ENCODE data around the gene PEAR1.

Gene PEAR1

DNA sequence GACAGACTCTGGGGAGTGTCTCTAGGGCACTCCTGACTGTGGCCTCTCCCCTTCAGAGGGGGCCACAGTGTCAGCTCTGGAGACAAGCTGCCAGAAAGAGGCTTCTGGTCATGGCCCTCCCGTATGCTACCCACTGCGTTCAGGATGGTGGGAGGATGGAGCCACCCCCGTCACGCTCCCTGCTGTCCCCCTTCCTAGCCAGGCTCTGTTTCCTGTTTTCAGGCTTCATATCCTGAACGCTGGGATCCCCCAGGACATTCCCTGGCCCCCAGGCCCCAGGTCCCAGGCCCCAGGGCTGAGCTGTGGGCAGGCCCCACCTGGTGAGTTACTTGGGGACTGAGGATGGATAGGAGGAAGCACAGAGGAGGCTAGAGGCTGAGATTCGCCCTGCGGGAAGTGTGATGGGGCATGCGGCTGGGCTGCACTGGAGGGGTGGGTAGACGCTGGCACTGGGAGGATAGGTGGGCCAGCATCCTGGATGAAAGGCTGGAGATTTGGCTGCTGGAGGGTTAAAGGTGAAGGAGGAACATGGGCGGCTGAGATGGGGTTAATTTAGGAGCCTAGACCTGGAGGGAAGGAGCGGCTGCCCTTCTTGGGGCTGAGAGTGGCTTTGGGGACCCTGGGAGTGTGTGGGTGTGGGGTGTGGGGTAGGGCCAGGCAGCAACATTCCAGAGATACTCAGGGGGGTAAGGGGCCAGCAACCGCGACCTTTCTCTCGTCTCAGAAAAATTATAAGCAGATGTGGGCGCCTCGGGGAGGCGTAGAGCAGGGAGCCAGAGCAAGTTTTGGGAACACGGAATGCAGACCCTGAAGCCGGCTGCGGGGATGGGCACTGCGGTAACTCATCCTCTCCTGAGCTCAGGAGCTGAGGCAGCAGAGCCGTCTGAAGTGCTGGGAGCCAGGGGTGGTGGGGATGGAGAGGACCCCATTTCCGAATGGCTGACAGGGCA is 8.7 kb downstream of the PEAR1 start:
- DNase-seq: no peak

DNA sequence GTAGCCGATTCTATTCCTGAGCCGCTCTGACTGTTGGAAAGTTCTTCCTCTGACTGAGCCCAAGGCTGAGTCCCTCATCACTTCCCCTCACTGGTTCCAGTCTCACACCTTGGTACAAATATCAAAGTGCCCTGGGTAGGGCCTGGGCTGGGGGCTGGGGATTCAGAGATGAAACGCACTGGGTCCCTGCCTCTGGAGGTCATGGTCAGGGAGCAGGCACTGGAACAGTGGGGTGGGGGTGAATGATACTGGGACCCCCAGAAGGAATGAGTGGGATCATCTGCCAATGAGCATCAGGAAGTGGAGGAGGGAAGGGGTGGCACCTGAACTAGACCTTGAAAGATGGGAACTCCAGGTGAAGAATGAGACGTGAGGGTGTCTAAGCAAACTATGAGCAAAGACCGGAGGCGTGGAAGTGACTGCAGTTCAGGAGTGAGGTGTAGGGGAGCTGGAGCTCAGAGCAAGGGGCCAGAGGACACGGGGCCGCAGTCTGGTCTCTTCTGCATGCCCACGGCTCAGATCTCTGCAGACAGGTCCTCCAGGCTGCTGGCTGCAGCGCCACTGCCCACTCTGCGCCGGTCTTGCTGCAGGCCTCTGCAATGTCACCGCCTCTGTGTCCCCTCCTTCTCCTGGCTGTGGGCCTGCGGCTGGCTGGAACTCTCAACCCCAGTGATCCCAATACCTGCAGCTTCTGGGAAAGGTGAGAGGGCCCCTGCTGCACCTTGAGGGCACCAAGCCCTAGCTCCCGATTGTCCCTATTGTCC is 10.0 kb downstream of the PEAR1 start:
- DNase-seq: no peak

DNA sequence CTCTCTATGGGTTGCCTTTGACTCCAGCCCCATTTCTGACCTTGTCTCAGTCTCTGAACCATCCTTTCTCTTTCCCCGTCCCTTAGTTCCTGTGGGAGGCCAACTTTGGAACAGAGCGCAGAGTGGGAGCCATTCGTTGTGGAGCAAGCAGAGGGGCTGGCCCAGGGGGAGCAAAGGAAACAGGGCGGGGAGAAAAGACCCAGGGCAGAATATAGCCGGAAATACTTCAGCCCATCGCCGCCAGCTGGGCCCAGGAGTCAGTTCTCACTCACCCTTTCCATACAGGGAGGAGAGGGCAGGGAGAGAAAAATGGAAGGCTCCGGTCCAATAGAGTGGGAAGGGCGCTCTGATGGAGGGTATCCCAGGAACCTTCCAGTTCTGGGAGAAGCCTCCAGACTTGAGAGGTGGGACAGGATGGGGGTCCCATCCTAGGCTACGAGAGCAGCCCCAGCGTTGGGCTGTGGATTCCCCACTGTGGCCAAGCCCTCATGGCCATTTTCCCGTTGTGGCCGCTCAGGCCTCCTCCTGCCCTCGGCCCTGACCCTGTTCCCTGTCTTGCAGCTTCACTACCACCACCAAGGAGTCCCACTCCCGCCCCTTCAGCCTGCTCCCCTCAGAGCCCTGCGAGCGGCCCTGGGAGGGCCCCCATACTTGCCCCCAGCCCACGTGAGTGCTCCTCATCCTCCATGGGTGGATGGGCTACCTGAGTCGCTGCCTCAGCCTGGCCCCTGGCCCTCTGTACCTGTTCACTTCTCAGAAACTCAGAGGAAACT is 10.9 kb downstream of the PEAR1 start:
- DNase-seq: no peak

DNA sequence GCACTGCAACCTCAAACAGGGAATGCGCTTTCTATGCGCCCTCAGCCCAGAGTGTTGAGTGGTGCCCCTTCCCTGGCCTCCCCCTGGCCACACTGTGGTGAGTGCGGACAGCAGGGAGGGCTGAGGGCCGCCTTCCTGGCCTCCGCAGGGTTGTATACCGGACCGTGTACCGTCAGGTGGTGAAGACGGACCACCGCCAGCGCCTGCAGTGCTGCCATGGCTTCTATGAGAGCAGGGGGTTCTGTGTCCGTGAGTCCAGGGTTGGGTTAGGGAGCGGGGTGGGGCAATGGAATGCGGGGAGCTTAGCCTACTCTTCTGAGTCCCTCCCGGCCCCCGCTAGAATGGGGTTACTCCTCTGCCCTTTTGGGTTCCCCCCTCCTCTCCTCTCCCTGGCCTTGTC is 11.7 kb downstream of the PEAR1 start:
- DNase-seq: no peak

DNA sequence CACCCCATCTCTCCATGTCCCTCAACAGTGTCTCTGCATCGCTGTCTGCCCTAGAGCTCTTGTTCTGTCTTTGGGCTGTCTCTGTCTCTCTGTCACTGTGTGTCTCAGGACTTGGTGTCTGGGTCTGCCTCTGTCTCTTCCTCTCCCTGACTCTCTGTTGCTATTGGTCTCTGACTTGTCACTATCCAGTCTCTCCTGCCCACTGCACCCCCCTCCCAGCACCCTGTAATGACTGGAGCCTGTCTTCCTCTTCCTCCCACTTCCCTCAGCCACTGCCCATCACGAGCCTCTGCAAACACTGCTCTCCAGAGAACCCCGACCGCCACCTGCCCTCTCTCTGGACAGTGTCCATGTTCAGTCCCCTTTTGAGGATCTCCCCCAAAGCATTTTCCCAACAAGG is 12.1 kb downstream of the PEAR1 start:
- DNase-seq: no peak

DNA sequence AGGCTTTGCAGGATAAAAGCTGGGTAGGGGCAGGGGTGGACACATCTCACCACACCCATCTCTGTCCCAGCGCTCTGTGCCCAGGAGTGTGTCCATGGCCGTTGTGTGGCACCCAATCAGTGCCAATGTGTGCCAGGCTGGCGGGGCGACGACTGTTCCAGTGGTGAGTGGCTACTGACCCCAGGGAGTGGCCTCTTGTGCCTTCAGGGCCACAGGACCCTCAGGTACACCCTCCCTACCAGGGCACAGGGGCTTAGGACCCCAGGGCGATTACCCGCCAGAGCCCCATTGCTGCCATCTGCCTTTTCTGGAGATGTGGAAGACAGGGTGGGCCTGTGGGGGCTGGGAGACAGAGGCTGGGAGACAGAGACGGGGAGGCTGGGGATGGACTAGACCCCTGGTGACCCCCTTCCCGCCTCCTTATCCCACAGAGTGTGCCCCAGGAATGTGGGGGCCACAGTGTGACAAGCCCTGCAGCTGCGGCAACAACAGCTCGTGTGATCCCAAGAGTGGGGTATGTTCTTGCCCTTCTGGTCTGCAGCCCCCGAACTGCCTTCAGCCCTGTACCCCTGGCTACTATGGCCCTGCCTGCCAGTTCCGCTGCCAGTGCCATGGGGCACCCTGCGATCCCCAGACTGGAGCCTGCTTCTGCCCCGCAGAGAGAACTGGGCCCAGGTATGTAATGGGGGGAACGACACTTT is 12.8 kb downstream of the PEAR1 start:
- no peak for DNase-seq

DNA sequence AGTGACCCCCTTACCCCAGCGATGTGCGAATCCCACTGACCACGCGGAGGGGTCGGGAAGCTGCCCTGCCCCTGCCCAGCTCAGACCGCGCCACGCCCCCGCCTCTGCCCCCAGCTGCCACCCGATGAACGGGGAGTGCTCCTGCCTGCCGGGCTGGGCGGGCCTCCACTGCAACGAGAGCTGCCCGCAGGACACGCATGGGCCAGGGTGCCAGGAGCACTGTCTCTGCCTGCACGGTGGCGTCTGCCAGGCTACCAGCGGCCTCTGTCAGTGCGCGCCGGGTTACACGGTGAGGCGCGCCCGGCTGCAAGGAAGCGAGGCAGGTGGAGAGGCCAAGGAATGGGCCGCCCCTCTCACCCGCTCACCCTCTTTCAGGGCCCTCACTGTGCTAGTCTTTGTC is 15.0 kb downstream of the PEAR1 start:
- DNase-seq: no peak

DNA sequence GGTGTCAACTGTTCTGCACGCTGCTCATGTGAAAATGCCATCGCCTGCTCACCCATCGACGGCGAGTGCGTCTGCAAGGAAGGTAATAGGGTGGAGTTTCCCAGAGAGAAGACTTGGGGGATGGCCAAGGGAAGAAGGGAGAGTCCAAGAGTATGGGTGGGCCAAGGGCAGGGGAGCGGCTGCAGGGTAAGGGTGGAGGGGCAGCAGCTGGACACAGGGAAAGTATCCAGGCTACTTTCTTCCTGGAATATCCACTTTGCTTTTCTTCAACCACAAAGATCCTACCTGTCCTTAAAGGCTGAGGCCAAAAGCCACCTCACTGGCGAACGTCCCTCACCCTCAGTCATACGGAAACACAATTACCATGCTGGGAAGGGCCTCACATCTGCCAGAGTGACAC is 15.4 kb downstream of the PEAR1 start:
- DNase-seq: no peak

DNA sequence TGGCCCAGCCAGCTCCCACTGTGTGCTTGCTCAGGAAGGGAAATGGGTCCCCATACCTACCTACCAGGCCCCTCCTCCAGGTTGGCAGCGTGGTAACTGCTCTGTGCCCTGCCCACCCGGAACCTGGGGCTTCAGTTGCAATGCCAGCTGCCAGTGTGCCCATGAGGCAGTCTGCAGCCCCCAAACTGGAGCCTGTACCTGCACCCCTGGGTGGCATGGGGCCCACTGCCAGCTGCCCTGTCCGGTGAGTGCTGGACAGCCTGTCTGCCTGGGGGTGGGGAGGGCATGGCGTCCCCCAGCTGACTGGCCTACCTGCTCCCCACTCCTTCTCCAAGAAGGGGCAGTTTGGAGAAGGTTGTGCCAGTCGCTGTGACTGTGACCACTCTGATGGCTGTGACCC is 16.2 kb downstream of the PEAR1 start:
- DNase-seq: no peak

DNA sequence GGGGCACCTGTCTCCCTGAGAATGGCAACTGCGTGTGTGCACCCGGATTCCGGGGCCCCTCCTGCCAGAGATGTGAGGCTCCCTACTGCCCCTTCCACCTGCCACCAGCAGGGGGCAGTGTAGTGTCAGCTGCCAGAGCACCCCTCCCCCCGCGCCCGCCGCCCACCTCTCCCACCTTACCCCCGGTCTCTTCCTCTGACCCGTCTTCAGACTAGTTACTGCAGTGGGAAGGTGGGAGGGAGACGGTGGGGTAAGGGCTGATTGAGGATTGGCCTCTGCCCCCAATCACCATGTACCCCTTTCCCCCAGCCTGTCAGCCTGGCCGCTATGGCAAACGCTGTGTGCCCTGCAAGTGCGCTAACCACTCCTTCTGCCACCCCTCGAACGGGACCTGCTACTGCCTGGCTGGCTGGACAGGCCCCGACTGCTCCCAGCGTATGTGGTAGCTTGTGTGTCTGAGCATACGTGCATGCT is 16.8 kb downstream of the PEAR1 start:
- DNase-seq: peak; percentile 63

DNA sequence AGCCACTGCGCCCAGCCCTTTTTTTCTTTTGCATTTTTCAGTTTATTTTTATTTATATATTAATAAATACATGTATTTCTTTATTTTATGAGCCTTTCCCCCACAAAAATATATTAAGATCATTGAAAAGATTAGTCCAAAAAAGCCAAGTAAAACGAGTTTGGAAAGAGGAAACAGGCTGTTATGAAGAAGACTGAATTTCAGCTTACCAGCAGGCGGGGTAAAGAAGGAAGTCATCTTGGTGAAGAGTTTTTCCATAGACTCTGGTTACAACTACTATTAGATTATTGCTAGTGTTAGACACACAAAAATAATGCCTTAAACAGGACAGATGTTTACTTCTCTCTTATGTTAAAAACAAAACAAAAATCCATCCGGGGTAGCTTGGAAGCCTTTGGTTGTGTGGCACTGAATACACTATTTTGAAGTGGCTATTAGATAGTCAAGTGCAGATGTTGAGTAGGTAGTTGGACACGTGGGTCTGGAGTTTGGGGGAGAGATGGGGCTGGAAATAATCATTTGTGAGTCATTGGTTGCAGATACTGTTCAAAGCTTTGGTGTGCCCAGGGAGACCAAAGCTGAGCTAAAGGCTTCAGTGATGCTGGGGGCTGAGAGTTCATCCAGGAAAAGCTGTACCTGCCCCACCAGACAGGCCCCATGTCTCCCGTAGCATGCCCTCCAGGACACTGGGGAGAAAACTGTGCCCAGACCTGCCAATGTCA is 18.2 kb downstream of the PEAR1 start:
- no peak for DNase-seq

DNA sequence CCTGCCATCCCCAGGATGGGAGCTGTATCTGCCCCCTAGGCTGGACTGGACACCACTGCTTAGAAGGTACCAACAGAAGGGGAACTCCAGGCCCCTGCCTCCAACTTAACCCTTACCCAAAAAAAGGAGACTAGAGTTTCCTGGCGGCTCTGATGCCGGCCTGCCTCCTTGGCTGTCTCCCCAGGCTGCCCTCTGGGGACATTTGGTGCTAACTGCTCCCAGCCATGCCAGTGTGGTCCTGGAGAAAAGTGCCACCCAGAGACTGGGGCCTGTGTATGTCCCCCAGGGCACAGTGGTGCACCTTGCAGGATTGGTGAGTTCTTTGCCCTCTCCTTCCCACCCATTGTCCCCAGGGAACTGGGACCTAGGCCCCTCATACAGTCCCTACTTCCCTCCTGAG is 18.8 kb downstream of the PEAR1 start:
- no peak for DNase-seq

DNA sequence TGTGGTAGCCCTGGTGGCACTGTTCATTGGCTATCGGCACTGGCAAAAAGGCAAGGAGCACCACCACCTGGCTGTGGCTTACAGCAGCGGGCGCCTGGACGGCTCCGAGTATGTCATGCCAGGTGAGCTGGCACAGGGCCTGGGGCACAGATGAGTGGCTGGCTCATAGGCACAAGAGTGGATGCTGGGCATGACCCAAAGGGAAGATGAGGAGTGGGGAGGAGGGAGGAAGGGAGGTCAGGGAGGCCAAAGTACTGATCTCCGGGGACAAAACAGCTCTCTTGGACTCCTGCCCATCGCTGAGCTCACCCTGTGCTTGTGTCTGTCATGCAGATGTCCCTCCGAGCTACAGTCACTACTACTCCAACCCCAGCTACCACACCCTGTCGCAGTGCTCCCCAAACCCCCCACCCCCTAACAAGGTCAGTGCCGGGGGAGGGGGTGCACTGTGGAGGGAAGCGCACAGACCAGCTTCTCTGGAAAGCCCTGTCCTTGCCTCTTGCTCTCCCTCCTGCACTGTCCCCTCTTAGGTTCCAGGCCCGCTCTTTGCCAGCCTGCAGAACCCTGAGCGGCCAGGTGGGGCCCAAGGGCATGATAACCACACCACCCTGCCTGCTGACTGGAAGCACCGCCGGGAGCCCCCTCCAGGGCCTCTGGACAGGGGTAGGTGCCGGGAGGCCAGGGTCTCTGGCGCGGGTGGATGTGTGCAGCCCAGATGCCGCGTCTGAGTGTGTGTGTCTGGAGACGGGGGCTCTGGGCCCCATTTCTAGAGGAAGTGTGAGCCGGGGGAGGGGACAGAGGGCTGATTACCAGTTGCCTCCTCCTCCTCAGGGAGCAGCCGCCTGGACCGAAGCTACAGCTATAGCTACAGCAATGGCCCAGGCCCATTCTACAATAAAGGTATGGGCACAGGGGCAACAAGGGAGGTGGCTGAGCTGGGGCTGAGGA is 19.6 kb downstream of the PEAR1 start:
- no peak for DNase-seq

DNA sequence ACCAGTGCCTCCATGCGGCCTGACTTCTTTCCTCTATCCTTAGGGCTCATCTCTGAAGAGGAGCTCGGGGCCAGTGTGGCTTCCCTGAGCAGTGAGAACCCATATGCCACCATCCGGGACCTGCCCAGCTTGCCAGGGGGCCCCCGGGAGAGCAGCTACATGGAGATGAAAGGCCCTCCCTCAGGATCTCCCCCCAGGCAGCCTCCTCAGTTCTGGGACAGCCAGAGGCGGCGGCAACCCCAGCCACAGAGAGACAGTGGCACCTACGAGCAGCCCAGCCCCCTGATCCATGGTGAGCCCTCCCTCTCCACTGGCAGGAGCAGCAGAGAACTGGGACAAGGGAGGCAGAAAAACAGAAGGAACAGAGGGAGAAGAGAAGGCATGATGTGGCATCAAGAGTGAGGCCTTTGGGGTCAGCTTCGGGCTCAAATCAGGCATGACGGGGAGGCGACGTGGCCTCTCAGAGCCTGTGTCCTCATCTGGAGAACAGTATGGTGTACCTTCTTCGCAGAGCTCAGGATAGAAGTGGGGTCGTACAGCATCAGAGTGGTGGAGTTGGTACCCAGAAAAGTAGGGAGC is 20.4 kb downstream of the PEAR1 start:
- no peak for DNase-seq

DNA sequence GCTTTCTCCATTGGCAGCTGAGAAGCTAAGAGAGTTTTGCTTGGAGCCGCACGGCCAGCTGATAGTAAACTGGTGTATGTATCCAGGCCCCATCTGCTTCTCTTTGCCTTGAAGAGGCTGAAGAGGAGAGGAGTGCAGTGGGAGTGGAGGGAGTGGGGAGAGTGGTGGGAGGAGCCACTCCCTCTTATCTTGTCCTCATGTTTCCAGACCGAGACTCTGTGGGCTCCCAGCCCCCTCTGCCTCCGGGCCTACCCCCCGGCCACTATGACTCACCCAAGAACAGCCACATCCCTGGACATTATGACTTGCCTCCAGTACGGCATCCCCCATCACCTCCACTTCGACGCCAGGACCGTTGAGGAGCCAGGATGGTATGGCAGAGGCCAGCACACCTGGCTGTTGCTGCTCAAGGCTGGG is 20.9 kb downstream of the PEAR1 start:
- no peak for DNase-seq

DNA sequence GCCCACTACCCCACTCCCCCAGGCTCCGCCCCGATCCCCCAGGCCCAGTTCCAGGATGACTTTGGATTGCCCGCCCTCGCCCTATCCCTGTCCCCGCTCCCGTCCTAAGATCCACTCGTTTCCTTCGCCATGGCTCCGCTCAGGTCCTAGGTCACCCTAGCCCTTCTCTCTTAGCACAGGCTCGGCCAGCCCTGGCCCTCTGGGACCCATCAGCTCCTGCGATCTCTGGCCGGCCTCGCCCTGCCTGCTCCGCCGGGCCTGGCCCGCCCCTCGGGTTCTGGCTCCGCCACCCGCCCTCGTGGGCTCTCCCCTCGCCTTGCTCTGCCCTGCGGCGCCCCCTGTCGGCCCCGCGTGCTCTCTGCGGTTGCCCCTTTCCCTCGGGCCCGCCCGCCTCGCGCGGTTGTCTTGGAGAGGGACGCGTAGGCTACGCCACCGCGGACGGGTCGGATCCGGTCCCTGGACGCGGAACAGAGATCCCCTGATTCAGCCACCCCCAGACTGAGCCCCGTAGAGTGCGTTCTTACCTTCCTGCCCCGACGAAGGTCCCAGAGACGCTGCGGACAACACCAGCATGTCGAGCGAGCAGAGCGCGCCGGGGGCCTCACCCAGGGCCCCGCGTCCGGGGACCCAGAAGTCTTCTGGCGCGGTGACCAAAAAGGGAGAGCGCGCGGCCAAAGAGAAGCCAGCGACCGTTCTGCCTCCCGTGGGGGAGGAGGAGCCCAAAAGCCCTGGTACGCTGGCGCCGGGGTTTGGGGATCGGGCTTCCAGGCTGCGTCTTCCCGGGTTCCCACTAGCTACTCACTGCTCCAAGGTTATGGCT is 26.9 kb downstream of the PEAR1 start, which contains the start of gene LRRC71:
LRRC71 (plus strand) TSS at position 400 of the 820 bp plus-strand sequence; CDS start at position 572, 172 bp downstream.
- peak; percentile 60 for DNase-seq

DNA sequence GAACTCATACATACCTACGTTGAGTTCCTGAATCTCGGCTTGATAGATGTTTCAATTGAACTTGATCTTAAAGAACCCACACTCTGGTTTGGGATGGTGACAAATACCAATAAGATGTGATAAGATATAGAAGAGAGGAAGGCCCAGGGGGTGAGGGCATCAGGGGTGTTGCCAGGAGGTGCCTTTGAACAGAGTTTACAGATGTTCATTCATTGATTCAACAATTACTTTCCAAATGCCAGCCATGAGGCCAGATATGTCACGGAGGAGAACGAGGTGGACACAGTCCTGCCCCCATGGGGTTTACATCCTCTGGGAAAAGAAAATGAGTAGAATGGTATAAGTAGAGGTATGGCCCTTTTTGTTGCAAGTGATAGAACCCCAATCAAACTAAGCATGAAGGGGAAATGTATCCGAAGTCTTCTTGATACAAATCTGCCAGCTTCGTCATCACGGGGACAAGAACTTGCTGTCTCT is 27.6 kb downstream of the PEAR1 start:
- no peak for DNase-seq

DNA sequence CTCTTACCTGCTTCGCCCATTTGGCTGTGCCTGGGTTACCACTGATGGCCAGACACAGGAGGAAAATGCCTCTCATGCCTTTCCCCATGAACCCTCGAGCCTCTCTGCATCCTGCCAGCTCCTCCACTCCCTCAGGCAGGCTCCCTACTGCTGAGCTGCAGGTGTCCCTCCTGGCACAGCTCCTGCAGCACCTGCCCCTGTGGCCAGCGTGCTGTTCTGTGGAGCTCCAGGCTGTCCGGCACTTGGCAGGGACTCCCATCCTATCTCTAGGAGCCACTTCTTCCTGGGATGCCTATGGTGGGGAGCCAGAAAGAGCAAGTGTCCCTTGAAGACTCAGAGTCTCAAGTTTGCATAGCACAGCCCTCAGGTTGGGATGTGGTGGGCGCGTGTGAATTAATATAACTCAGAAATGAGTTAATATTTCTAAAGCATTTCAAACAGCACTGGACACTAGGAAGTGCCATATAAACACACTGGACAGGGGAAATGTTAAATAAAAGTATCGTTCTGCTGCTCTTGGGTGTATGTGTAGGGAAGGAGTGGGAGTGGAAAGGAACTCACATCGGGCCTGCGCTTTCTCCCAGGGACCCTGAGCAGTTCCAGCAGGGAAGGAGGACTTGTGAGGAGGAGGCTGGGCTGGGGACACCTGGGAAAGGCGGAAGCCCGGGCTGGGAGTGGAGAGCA is 29.6 kb downstream of the PEAR1 start:
- DNase-seq: no peak
